SK-N-SH treated with all-trans-retinoic acid at 6 μM for 48 hours (cell line): ENCODE data around the gene ZNF76.

ENCODE experiments used
- ATAC-seq: fragments of 200-7000 bp; cut with Tn5 transposase; 3 replicates; pipeline ENCODE4 v1.9.1; 2020; ENCODE audit warnings: mild to moderate bottlenecking, moderate library complexity
- BACH2 ChIP-seq: fragments of 250-450 bp; sonication (Bioruptor Pico); IDR thresholded peaks from 2 replicates; pipeline ENCODE4 v1.9.0; 2021; ENCODE audit warnings: mild to moderate bottlenecking, borderline replicate concordance
- CSDC2 ChIP-seq: fragments of 250-450 bp; sonication (Bioruptor Pico); IDR thresholded peaks from 2 replicates; pipeline ENCODE4 v1.5.0; 2020; ENCODE audit warnings: mild to moderate bottlenecking, moderate library complexity
- ESRRG ChIP-seq: fragments of 250-450 bp; sonication (Bioruptor Pico); IDR thresholded peaks from 2 replicates; pipeline ENCODE4 v1.6.1; 2021; ENCODE audit warnings: mild to moderate bottlenecking
- GLIS3 ChIP-seq: fragments of 250-450 bp; sonication (Bioruptor Pico); IDR thresholded peaks from 2 replicates; pipeline ENCODE4 v1.5.0; 2020; ENCODE audit warnings: mild to moderate bottlenecking, moderate library complexity
- ISL1 ChIP-seq: fragments of 250-450 bp; sonication (Bioruptor Pico); IDR thresholded peaks from 2 replicates; pipeline ENCODE4 v2.1.2; 2022; ENCODE audit warnings: mild to moderate bottlenecking, moderate library complexity
- OSR1 ChIP-seq: fragments of 250-450 bp; sonication (Bioruptor Pico); IDR thresholded peaks from 2 replicates; pipeline ENCODE4 v1.8.0; 2022; ENCODE audit warnings: moderate library complexity, mild to moderate bottlenecking, inconsistent platforms
- PPARA ChIP-seq: fragments of 250-450 bp; sonication (Bioruptor Pico); IDR thresholded peaks from 2 replicates; pipeline ENCODE4 v1.5.0; 2020; ENCODE audit warnings: mild to moderate bottlenecking, borderline replicate concordance
- SNAI2 ChIP-seq: fragments of 250-450 bp; sonication (Bioruptor Pico); IDR thresholded peaks from 2 replicates; pipeline ENCODE4 v1.5.0; 2020; ENCODE audit warnings: mild to moderate bottlenecking, moderate library complexity
- TCF4 ChIP-seq: fragments of 250-450 bp; sonication (Bioruptor Pico); IDR thresholded peaks from 2 replicates; pipeline ENCODE4 v1.8.0; 2021; ENCODE audit warnings: mild to moderate bottlenecking, moderate library complexity, borderline replicate concordance
- TOX ChIP-seq: fragments of 250-450 bp; sonication (Bioruptor Pico); IDR thresholded peaks from 2 replicates; pipeline ENCODE4 v1.8.0; 2021; ENCODE audit warnings: mild to moderate bottlenecking, moderate library complexity, borderline replicate concordance
- ZC3H10 ChIP-seq: fragments of 250-450 bp; sonication (Bioruptor Pico); IDR thresholded peaks from 2 replicates; pipeline ENCODE4 v1.5.1; 2021; ENCODE audit warnings: mild to moderate bottlenecking, moderate library complexity
- ZFP3 ChIP-seq: fragments of 250-450 bp; sonication (Bioruptor Pico); IDR thresholded peaks from 2 replicates; pipeline ENCODE4 v1.5.0; 2020; ENCODE audit warnings: mild to moderate bottlenecking, moderate library complexity
- ZNF565 ChIP-seq: fragments of 450-650 bp; formaldehyde crosslinking; conservative IDR thresholded peaks from 2 replicates; pipeline ENCODE4 v1.5.0; 2020; ENCODE audit warnings: low read depth, mild to moderate bottlenecking, moderate library complexity
- ZNF70 ChIP-seq: fragments of 450-650 bp; formaldehyde crosslinking; IDR thresholded peaks from 2 replicates; pipeline ENCODE4 v1.5.0; 2020; ENCODE audit warnings: mild to moderate bottlenecking, moderate library complexity
- ZNF8 ChIP-seq: fragments of 450-650 bp; formaldehyde crosslinking; IDR thresholded peaks from 2 replicates; pipeline ENCODE4 v1.5.0; 2020; ENCODE audit warnings: mild to moderate bottlenecking, moderate library complexity
- TF ChIP-seq, protein P1 (sequence below): fragments of 250-450 bp; sonication (Bioruptor Pico); IDR thresholded peaks from 2 replicates; pipeline ENCODE4 v1.8.0; 2021; ENCODE audit warnings: low read depth, mild to moderate bottlenecking, moderate library complexity, borderline replicate concordance
- TF ChIP-seq, protein P2 (sequence below): fragments of 250-450 bp; sonication (Bioruptor Pico); IDR thresholded peaks from 2 replicates; pipeline ENCODE4 v1.5.0; 2020; ENCODE audit warnings: mild to moderate bottlenecking, moderate library complexity
- TF ChIP-seq, protein P3 (sequence below): fragments of 250-450 bp; sonication (Bioruptor Pico); IDR thresholded peaks from 2 replicates; pipeline ENCODE4 v1.5.1; 2021; ENCODE audit warnings: mild to moderate bottlenecking, moderate library complexity
- TF ChIP-seq, protein P4 (sequence below): fragments of 250-450 bp; sonication (Bioruptor Pico); IDR thresholded peaks from 2 replicates; pipeline ENCODE4 v1.8.0; 2020; ENCODE audit warnings: mild to moderate bottlenecking, moderate library complexity, borderline replicate concordance
- TF ChIP-seq, protein P5 (sequence below): fragments of 250-450 bp; sonication (Bioruptor Pico); IDR thresholded peaks from 2 replicates; pipeline ENCODE4 v1.5.1; 2020; ENCODE audit warnings: low read depth, mild to moderate bottlenecking, moderate library complexity

ZNF76 gene

DNA sequence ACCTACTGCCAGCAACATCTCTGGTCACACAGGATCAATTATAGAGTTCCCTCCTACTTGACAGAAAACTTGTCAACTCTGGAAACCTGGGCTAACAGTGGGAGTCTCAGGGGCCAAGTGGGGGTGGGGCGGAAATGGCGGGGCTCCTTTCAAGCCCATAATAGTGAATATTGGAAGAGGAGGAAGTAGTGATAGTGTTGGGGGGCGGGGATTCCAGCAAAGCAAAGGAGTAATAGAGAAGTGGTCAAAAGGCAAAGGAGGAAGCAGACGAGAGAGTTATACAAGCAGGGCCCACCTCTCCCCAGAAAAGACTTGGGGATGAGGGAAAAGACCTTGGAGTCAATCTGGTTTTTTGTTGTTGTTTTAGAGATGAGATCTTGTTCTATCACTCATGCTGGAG is 40.1 kb downstream of the ZNF76 start:
- ATAC-seq: no peak
- TF ChIP-seq CSDC2 (CRISPR knock-in tag) (no peak), ZC3H10 (CRISPR knock-in tag) (no peak), TOX (CRISPR knock-in tag) (no peak), TCF4 (CRISPR knock-in tag) (no peak), GLIS3 (CRISPR knock-in tag) (no peak), ZNF8 (CRISPR knock-in tag) (no peak), OSR1 (CRISPR knock-in tag) (no peak)
- TF ChIP-seq, protein P1, sequence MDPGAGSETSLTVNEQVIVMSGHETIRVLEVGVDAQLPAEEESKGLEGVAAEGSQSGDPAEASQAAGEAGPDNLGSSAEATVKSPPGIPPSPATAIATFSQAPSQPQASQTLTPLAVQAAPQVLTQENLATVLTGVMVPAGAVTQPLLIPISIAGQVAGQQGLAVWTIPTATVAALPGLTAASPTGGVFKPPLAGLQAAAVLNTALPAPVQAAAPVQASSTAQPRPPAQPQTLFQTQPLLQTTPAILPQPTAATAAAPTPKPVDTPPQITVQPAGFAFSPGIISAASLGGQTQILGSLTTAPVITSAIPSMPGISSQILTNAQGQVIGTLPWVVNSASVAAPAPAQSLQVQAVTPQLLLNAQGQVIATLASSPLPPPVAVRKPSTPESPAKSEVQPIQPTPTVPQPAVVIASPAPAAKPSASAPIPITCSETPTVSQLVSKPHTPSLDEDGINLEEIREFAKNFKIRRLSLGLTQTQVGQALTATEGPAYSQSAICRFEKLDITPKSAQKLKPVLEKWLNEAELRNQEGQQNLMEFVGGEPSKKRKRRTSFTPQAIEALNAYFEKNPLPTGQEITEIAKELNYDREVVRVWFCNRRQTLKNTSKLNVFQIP (CRISPR knock-in tag): no peak
- TF ChIP-seq, all 23 proteins: peak for 0

DNA sequence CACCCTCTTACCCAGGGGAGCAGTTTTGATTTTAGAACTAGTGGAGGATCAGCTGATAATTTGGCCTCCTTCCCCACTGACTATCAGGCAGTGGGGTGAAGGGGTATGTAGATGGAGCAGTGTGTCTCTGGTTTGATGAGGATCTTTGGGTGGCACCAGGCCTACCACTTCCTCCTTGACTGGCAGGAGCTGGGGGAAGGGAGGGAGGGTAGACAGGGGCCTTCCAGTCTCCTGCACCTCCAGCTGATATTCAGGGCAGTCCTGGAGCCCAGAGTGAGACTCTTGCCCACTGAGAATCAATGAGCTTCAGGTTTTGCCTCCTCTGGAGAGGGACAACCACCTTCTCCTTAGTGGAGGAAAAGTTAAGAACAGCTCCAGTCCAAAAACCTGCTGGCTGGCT is 41.3 kb downstream of the ZNF76 start:
- TF ChIP-seq SNAI2 (CRISPR knock-in tag): no peak
- no peak for TF ChIP-seq ZNF565 (CRISPR knock-in tag)
- TF ChIP-seq BACH2 (CRISPR knock-in tag): no peak
- TF ChIP-seq, protein P2, sequence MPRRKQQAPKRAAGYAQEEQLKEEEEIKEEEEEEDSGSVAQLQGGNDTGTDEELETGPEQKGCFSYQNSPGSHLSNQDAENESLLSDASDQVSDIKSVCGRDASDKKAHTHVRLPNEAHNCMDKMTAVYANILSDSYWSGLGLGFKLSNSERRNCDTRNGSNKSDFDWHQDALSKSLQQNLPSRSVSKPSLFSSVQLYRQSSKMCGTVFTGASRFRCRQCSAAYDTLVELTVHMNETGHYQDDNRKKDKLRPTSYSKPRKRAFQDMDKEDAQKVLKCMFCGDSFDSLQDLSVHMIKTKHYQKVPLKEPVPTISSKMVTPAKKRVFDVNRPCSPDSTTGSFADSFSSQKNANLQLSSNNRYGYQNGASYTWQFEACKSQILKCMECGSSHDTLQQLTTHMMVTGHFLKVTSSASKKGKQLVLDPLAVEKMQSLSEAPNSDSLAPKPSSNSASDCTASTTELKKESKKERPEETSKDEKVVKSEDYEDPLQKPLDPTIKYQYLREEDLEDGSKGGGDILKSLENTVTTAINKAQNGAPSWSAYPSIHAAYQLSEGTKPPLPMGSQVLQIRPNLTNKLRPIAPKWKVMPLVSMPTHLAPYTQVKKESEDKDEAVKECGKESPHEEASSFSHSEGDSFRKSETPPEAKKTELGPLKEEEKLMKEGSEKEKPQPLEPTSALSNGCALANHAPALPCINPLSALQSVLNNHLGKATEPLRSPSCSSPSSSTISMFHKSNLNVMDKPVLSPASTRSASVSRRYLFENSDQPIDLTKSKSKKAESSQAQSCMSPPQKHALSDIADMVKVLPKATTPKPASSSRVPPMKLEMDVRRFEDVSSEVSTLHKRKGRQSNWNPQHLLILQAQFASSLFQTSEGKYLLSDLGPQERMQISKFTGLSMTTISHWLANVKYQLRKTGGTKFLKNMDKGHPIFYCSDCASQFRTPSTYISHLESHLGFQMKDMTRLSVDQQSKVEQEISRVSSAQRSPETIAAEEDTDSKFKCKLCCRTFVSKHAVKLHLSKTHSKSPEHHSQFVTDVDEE (CRISPR knock-in tag): no peak
- no peak for ATAC-seq

DNA sequence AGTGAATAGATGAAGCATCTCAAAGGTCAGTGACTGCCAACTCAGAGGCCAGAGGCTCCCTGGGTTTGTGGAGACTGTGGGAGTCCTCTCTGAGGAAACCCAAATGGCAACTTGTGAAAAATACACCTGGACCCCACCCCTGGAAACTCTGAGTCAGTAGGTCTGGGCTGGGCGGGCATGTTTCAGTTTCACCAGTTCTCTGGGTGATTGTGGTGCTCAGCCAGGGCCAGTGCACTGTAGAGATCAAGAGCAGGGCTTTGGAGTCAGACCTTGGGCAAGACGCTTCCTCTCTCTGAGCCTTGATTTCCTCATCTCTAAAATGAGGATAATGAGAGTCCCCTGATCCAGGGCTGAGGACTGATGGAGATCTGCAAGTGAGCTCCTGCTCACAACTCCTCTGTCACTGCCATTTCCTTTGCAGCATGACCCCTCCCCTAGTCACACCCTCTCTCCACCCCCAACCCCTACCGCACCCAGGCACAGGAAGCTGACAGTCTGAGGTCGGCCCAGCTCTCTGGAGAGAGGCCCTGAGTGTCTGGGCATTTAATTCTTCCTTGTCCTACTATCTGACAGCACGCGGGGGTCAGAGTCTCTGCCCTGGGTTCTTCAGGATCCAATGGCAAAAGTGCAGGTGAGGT is 43.2 kb downstream of the ZNF76 start:
- ATAC-seq: peak; percentile 59
- TF ChIP-seq, protein P3, sequence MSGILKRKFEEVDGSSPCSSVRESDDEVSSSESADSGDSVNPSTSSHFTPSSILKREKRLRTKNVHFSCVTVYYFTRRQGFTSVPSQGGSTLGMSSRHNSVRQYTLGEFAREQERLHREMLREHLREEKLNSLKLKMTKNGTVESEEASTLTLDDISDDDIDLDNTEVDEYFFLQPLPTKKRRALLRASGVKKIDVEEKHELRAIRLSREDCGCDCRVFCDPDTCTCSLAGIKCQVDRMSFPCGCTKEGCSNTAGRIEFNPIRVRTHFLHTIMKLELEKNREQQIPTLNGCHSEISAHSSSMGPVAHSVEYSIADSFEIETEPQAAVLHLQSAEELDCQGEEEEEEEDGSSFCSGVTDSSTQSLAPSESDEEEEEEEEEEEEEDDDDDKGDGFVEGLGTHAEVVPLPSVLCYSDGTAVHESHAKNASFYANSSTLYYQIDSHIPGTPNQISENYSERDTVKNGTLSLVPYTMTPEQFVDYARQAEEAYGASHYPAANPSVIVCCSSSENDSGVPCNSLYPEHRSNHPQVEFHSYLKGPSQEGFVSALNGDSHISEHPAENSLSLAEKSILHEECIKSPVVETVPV: no peak
- no peak for TF ChIP-seq ESRRG
- TF ChIP-seq ZFP3: no peak
- no peak for TF ChIP-seq CSDC2 (CRISPR knock-in tag)

DNA sequence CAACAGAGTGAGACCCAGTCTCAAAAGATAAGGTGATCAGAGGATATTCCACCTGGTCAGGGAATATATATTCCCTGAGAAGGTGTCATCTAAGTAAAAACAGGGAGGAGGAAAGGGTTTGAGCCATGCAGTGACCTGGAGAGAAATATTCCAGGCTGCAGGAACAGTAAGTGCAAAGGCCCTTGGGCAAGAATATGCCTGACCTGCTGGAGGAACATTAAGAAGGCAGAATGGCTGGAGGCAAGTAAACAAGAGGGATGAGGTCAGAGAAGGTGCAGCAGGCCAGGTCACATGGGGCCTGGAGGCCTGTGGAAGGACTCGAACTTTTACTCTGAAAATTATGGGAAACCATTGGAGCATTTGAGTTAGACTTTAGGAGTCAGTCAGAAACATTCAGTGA is 44.8 kb downstream of the ZNF76 start:
- no peak for ATAC-seq

More for the DNA sequence above, 44.8 kb downstream of the ZNF76 start:
- TF ChIP-seq, protein P4, sequence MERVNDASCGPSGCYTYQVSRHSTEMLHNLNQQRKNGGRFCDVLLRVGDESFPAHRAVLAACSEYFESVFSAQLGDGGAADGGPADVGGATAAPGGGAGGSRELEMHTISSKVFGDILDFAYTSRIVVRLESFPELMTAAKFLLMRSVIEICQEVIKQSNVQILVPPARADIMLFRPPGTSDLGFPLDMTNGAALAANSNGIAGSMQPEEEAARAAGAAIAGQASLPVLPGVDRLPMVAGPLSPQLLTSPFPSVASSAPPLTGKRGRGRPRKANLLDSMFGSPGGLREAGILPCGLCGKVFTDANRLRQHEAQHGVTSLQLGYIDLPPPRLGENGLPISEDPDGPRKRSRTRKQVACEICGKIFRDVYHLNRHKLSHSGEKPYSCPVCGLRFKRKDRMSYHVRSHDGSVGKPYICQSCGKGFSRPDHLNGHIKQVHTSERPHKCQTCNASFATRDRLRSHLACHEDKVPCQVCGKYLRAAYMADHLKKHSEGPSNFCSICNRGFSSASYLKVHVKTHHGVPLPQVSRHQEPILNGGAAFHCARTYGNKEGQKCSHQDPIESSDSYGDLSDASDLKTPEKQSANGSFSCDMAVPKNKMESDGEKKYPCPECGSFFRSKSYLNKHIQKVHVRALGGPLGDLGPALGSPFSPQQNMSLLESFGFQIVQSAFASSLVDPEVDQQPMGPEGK (CRISPR knock-in tag): no peak
- TF ChIP-seq CSDC2 (CRISPR knock-in tag) (no peak), TCF4 (CRISPR knock-in tag) (no peak), ZNF70 (CRISPR knock-in tag) (no peak), GLIS3 (CRISPR knock-in tag) (no peak), PPARA (CRISPR knock-in tag) (no peak), ESRRG (no peak), OSR1 (CRISPR knock-in tag) (no peak), ISL1 (CRISPR knock-in tag) (no peak), ZNF565 (CRISPR knock-in tag) (no peak)
- TF ChIP-seq, protein P5, sequence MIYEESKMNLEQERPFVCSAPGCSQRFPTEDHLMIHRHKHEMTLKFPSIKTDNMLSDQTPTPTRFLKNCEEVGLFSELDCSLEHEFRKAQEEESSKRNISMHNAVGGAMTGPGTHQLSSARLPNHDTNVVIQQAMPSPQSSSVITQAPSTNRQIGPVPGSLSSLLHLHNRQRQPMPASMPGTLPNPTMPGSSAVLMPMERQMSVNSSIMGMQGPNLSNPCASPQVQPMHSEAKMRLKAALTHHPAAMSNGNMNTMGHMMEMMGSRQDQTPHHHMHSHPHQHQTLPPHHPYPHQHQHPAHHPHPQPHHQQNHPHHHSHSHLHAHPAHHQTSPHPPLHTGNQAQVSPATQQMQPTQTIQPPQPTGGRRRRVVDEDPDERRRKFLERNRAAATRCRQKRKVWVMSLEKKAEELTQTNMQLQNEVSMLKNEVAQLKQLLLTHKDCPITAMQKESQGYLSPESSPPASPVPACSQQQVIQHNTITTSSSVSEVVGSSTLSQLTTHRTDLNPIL (CRISPR knock-in tag): no peak
- TF ChIP-seq, protein P2 (CRISPR knock-in tag): no peak
- TF ChIP-seq, protein P1 (CRISPR knock-in tag): no peak
- TF ChIP-seq, all 23 proteins: peak for 0
